Activated CD4-positive, alpha-beta memory T cell treated with anti-CD3 and anti-CD28 coated beads, Interleukin-2, amount 10 ng/mL, durations not matched to agents 7 days and 5 days (primary cell): ENCODE results near the gene OR10H4. TPM values are rescaled to one million over a fixed set of nuclear protein-coding genes. Genes with fewer than 3 reads are reported as not detected.

Experiments used
- total RNA-seq, 2 experiments: library from RNA; stranded (reverse); gene quantifications; one replicate each; pipeline ENCODE4 v1.2.3, GENCODE V29; 2021

OR10H4 gene
- total RNA-seq, 2 experiments from 2014 or later, result not detected

Other genes starting within 250 kb of the OR10H4 start
- not detected for gene OR10H2, start 221.0 kb upstream of the OR10H4 start, total RNA-seq
- not detected for gene OR10H3, start 211.0 kb upstream of the OR10H4 start, total RNA-seq
- gene OR10H5, start 161.3 kb upstream of the OR10H4 start, total RNA-seq, result not detected
- gene OR10H1, start 133.3 kb upstream of the OR10H4 start, total RNA-seq, result not detected
- gene CYP4F2, start 50.9 kb upstream of the OR10H4 start, total RNA-seq, result not detected
- not detected for gene CYP4F11, start 14.5 kb upstream of the OR10H4 start, total RNA-seq
- 100 to 1,000 TPM; 592 to 611 TPM for gene TPM4, start 127.5 kb downstream of the OR10H4 start, total RNA-seq
- gene RAB8A, start 162.9 kb downstream of the OR10H4 start, total RNA-seq, result 100 to 1,000 TPM; 141 to 147 TPM
- gene HSH2D, start 194.7 kb downstream of the OR10H4 start, total RNA-seq, result 100 to 1,000 TPM; 101 to 110 TPM
- not detected for gene CIB3, start 224.5 kb downstream of the OR10H4 start, total RNA-seq
- 10 to 100 TPM; 66.0 to 70.8 TPM for gene FAM32A, start 236.4 kb downstream of the OR10H4 start, total RNA-seq
- 100 to 1,000 TPM; 131 to 151 TPM for gene AP1M1, start 248.9 kb downstream of the OR10H4 start, total RNA-seq